ENCODE data around the gene PILRA. TPM values are rescaled to one million over a fixed set of nuclear protein-coding genes. Genes with fewer than 3 reads are reported as not detected.

The PILRA gene
- total and polyA plus RNA-seq, 2 donors (not counting 1 experiment from before 2014, with no cell fraction given) = 10.3 to 23.0 TPM

DNA sequence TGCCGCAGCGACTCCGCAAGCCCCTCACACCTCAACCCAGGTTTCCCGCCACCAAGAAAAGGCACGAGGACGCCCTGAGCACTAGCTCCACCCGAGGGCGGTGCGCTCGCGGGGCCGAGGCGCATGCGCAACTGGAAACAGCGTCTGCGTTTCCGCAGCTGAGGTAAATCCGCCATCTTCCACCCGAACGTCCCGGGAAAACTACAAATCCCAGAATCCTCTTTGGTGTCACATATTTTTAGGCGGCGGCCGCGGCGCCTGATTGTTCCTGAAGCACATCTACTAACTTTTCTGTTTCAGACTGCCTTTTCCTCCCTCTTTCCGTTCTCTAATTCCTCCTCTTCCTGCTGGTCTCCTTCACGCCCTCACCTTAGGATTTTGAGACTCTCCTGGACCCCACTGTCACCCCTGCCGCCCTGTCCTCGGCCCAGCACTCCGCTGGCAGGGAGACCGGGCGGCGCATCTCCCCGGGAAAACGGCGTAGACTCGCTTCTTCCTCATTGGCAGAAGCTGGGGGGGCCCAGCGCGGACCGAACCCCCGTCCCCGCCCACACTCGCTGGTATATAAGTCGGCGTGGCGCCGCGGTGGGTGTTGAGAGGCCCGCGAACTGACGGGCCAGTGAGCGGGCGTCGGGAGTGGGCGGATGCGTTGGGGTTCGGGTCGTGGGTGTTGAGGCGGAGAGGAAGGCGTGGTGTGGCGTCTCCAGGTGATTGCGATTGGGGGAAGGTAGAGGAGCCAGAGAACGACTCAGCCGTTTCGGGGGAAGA lies 55.1 kb downstream of the PILRA start, which contains the start of gene ZCWPW1:
Gene ZCWPW1, minus strand, starts transcription at position 505 of the 768 bp plus-strand sequence. CDS start 8,054 bp downstream, outside the sequence.
- ATAC-seq (ENCODE audit: low read depth) = peak; percentile 57
- peak; percentile 98 for DNase-seq
- Mint-ChIP-seq H3K27ac (peak within 1 kb of the TSS; percentile 100), H3K4me1 (peaks cover 36% of the 10 kb centered on the region), H3K4me3 (peak within 1 kb of the TSS; percentile 97), H3K27me3 (no peaks in the 10 kb centered on the region), H3K9me3 (ENCODE audit: insufficient read depth) (no peaks in the 10 kb centered on the region)
- Histone ChIP-seq H3K36me3 (replicated peaks in 1 of 2; ENCODE audit: control extremely low read depth in 1 of 2, control insufficient read depth in 1 of 2, extremely low read depth in 1 of 2, insufficient read depth in 2 of 2, low read length in 1 of 2) (peaks cover 0 to 21% of the 10 kb centered on the region in 2 experiments), H3K27ac (ENCODE audit: low read length in 2 of 2) (peak within 1 kb of the TSS; percentile 99 to 100), H2AFZ (ENCODE audit: insufficient read depth, low read depth, low read length, poor library complexity, severe bottlenecking) (peak within 1 kb of the TSS; percentile 63), H3K9me3 (ENCODE audit: control extremely low read depth in 1 of 3, control insufficient read depth in 2 of 3, insufficient read depth in 1 of 3, low read length in 2 of 3) (peaks cover 0 to 7% (median 0%) of the 10 kb centered on the region in 3 donors), H3K79me2 (ENCODE audit: control insufficient read depth, insufficient read depth, low read length) (peaks cover 27% of the 10 kb centered on the region), H3K4me2 (replicated peaks; ENCODE audit: low read depth, low read length, poor library complexity, severe bottlenecking) (peak within 1 kb of the TSS; percentile 84), H3K9ac (ENCODE audit: low read length) (peak within 1 kb of the TSS; percentile 100), H3K27me3 (replicated peaks in 1 of 4; ENCODE audit: control extremely low read depth in 1 of 4, control insufficient read depth in 3 of 4, insufficient read depth in 4 of 4, low read length in 3 of 4) (no peaks in the 10 kb centered on the region), H3K4me3 (ENCODE audit: control extremely low read depth in 1 of 5, extremely low read depth in 1 of 5, insufficient read depth in 1 of 5, low read depth in 2 of 5, low read length in 4 of 5) (peak within 1 kb of the TSS; percentile 73 to 91 (median 85)), H3K4me1 (ENCODE audit: control insufficient read depth in 2 of 2, insufficient read depth in 2 of 2, low read length in 2 of 2) (peaks cover 24 to 31% of the 10 kb centered on the region in 2 donors), H4K20me1 (ENCODE audit: control insufficient read depth, insufficient read depth, low read length, poor library complexity, severe bottlenecking) (peaks cover 31% of the 10 kb centered on the region)
- under 1% methylated on average over 65 of the region's 66 CpGs for WGBS (ENCODE audit: insufficient coverage)
- CTCF ChIA-PET = interaction anchor here (0.7 to 3.4 kb wide), 10 partner anchors 13 to 346 kb away, joined by 3 to 19 read pairs (median 4); no protein-coding TSS in a partner anchor
- POLR2A ChIA-PET = interaction anchor here (0.5 to 3.5 kb wide), 38 partner anchors 8 to 1997 kb away, joined by 3 to 44 read pairs (median 5); partner anchors contain the start of genes AP4M1, FBXO24, GNB2 and GPC2
- TF ChIP-seq EZH2 (IDR thresholded peaks at IDR 0.05; ENCODE audit: borderline replicate concordance, insufficient read depth, low read depth, low read length, poor library complexity, severe bottlenecking) = no peak
- TF ChIP-seq, protein P1, sequence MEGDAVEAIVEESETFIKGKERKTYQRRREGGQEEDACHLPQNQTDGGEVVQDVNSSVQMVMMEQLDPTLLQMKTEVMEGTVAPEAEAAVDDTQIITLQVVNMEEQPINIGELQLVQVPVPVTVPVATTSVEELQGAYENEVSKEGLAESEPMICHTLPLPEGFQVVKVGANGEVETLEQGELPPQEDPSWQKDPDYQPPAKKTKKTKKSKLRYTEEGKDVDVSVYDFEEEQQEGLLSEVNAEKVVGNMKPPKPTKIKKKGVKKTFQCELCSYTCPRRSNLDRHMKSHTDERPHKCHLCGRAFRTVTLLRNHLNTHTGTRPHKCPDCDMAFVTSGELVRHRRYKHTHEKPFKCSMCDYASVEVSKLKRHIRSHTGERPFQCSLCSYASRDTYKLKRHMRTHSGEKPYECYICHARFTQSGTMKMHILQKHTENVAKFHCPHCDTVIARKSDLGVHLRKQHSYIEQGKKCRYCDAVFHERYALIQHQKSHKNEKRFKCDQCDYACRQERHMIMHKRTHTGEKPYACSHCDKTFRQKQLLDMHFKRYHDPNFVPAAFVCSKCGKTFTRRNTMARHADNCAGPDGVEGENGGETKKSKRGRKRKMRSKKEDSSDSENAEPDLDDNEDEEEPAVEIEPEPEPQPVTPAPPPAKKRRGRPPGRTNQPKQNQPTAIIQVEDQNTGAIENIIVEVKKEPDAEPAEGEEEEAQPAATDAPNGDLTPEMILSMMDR (IDR thresholded peaks at IDR 0.05) = no peak
- intact Hi-C loops (cut with micrococcal nuclease) = loop anchor here (1.0 to 2.0 kb wide), 11 partner anchors 8 to 301 kb away; partner anchors contain the start of genes AGFG2, LAMTOR4, MOSPD3 and PPP1R35

Data from B cell (primary cell).